ENCODE measurements around the gene TMEM132D. TPM values are rescaled to one million over a fixed set of nuclear protein-coding genes. Genes with fewer than 3 reads are reported as not detected.

TMEM132D gene
- total RNA-seq, 1 experiment from 2014 or later = not detected

DNA sequence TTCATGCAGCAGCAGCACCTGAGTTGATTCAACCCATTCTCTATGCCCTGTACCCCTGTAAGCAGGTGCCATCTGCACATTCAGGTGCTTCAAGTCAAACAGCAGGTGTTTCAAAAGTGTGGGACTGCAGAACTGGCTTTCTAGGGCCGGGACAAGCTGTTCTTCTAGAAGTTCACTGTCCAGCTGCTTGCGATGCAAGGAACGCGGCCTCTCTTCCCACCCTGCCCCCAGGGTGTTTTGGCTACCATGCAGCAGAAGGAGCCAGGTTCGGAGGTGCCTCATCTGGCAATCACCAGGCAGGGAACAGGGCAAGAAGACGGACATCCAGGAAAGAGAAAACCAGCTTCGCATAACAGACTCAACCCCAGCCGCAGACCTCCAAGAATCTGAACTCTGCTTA is 35.2 kb downstream of the TMEM132D start:
- no peak overlapping the region for H3K4me2 ChIP-seq (ENCODE audit: low read depth, low read length, poor library complexity, severe bottlenecking)
- H3K79me2 ChIP-seq (ENCODE audit: low read length) = no peaks in the 10 kb centered on the region
- H3K9me3 ChIP-seq (ENCODE audit: low read length) = 0 out of 2 replicates have a peak, but pooled peaks cover 3% of the 10 kb centered on the region
- H3K27ac ChIP-seq (ENCODE audit: low read length) = no peak overlapping the region
- H4K20me1 ChIP-seq (ENCODE audit: insufficient read depth, low read depth, low read length) = no peaks in the 10 kb centered on the region
- DNase-seq = no peak
- H3K36me3 ChIP-seq (ENCODE audit: insufficient read depth, low read length) = no peaks in the 10 kb centered on the region
- no peaks in the 10 kb centered on the region for H3K27me3 ChIP-seq (ENCODE audit: low read length)
- H3K9me2 ChIP-seq (replicated peaks; ENCODE audit: insufficient read depth, low read length) = no peaks in the 10 kb centered on the region
- no peaks in the 10 kb centered on the region for H3K4me1 ChIP-seq (ENCODE audit: low read length)
- no peak overlapping the region for H2AFZ ChIP-seq (ENCODE audit: low read length)
- no peak overlapping the region for H3K4me3 ChIP-seq (ENCODE audit: low read length)
- no peak overlapping the region for H3K9ac ChIP-seq (ENCODE audit: low read length)

DNA sequence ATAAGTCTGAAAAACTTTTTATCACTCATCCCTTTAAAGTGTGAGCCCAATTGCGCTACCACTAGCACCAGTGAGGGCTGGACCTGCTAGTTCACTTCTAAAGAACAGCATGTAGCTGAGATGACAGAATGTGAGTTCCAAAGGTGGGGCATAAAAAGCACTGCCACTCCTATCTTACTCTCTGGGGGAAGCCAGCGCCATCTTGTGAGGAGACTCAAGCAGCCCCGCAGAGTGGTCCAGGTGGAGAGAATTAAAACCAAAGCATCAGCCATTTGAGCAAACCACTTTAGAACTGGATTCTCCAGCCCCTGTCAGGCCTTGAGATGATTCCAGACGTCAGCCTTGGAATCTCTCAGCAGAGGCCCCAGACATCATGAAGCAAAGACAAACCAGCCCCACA is 39.9 kb downstream of the TMEM132D start:
- H3K4me3 ChIP-seq (ENCODE audit: low read length) = no peak overlapping the region
- H3K4me2 ChIP-seq (ENCODE audit: low read depth, low read length, poor library complexity, severe bottlenecking) = no peak overlapping the region
- DNase-seq = no peak
- H3K79me2 ChIP-seq (ENCODE audit: low read length) = no peaks in the 10 kb centered on the region
- H3K9me2 ChIP-seq (replicated peaks; ENCODE audit: insufficient read depth, low read length) = no peaks in the 10 kb centered on the region
- no peaks in the 10 kb centered on the region for H3K36me3 ChIP-seq (ENCODE audit: insufficient read depth, low read length)
- H3K9ac ChIP-seq (ENCODE audit: low read length) = no peak overlapping the region
- H3K27ac ChIP-seq (ENCODE audit: low read length) = no peak overlapping the region
- H3K27me3 ChIP-seq (ENCODE audit: low read length) = no peaks in the 10 kb centered on the region
- no peaks in the 10 kb centered on the region for H3K4me1 ChIP-seq (ENCODE audit: low read length)
- 0 out of 2 replicates have a peak, but pooled peaks cover 3% of the 10 kb centered on the region for H3K9me3 ChIP-seq (ENCODE audit: low read length)
- no peak overlapping the region for H2AFZ ChIP-seq (ENCODE audit: low read length)
- no peaks in the 10 kb centered on the region for H4K20me1 ChIP-seq (ENCODE audit: insufficient read depth, low read depth, low read length)

DNA sequence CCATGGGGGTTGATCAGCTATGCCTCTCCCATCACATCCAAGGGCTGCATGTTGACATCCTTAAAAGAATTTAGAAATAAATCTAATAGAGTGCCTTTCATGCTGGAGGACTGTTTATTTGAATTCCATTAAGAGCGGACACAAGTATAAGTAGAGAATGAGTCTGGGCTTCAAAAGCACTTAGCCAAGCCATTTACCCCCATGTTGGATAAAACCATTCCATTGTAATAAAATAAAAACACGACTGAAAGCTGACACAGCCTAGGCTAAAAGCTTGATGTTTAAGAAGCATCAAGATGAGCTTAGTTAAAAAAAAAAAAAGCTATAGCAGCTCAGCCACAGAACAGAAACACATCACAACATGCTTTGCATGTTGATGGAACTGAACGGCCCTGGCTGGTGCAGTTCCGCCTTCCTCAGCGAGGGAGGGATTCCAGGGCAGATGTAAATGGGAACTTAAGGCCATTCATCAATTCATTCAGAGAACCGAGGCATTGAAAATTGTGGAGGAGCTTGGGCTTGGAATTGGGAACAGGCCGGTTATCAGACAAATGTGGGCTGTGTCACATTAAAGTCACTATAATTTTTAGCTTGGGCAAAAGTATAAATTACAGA is 41.2 kb downstream of the TMEM132D start:
- H2AFZ ChIP-seq (ENCODE audit: low read length) = no peak overlapping the region
- DNase-seq = no peak
- H4K20me1 ChIP-seq (ENCODE audit: insufficient read depth, low read depth, low read length) = no peaks in the 10 kb centered on the region
- 0 out of 2 replicates have a peak, but pooled peaks cover 3% of the 10 kb centered on the region for H3K9me3 ChIP-seq (ENCODE audit: low read length)
- H3K9ac ChIP-seq (ENCODE audit: low read length) = no peak overlapping the region
- no peaks in the 10 kb centered on the region for H3K9me2 ChIP-seq (replicated peaks; ENCODE audit: insufficient read depth, low read length)
- no peaks in the 10 kb centered on the region for H3K27me3 ChIP-seq (ENCODE audit: low read length)
- H3K79me2 ChIP-seq (ENCODE audit: low read length) = no peaks in the 10 kb centered on the region
- H3K4me3 ChIP-seq (ENCODE audit: low read length) = no peak overlapping the region
- no peak overlapping the region for H3K27ac ChIP-seq (ENCODE audit: low read length)
- no peaks in the 10 kb centered on the region for H3K4me1 ChIP-seq (ENCODE audit: low read length)
- no peak overlapping the region for H3K4me2 ChIP-seq (ENCODE audit: low read depth, low read length, poor library complexity, severe bottlenecking)
- H3K36me3 ChIP-seq (ENCODE audit: insufficient read depth, low read length) = no peaks in the 10 kb centered on the region

DNA sequence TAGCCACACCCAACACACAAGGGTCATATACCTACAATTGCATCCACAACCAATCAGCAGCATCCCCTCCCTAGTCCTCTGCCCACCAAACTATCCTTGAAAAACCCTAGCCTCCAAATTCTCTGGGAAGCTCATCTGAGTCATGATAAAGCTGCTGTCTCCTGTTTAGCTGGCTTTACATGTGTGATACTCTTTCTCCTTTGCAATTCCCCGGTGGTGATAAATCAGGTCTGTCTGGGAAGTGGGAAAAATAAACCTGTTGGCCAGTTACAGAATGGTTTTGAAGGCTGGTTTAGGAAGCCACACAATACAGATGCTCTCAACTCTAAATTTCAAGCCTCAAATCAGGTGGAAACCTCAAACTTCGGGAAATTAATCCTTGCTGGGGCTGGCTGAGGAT is 41.9 kb downstream of the TMEM132D start:
- Histone ChIP-seq H3K9me3 (ENCODE audit: low read length) (0 out of 2 replicates have a peak, but pooled peaks cover 3% of the 10 kb centered on the region), H3K4me3 (ENCODE audit: low read length) (no peak overlapping the region), H3K9me2 (replicated peaks; ENCODE audit: insufficient read depth, low read length) (no peaks in the 10 kb centered on the region), H2AFZ (ENCODE audit: low read length) (no peak overlapping the region), H4K20me1 (ENCODE audit: insufficient read depth, low read depth, low read length) (no peaks in the 10 kb centered on the region), H3K27ac (ENCODE audit: low read length) (no peak overlapping the region), H3K36me3 (ENCODE audit: insufficient read depth, low read length) (no peaks in the 10 kb centered on the region), H3K9ac (ENCODE audit: low read length) (no peak overlapping the region), H3K4me1 (ENCODE audit: low read length) (no peaks in the 10 kb centered on the region), H3K4me2 (ENCODE audit: low read depth, low read length, poor library complexity, severe bottlenecking) (no peak overlapping the region), H3K27me3 (ENCODE audit: low read length) (no peaks in the 10 kb centered on the region), H3K79me2 (ENCODE audit: low read length) (no peaks in the 10 kb centered on the region)
- DNase-seq = no peak

DNA sequence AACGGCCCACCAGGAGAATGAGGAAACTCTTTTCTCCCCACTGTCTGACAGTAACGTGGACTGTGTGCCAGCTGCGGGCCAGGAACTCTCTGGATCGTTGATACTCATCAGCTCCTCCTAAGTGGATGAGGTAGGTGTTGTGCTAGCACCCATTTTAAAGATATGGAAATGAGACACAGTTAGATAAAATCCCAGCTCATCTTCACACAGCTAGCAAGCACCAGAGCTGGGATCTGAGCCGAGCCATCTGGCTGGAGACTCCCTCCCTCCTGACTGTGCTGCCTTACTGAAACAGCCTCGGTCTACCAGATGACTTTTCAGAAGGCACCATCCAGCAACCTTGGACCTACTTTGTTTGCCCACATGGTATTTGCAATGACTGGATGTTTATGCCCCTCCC is 49.2 kb downstream of the TMEM132D start:
- no peaks in the 10 kb centered on the region for H3K79me2 ChIP-seq (ENCODE audit: low read length)
- H3K4me3 ChIP-seq (ENCODE audit: low read length) = no peak overlapping the region
- no peaks in the 10 kb centered on the region for H3K27me3 ChIP-seq (ENCODE audit: low read length)
- H3K9ac ChIP-seq (ENCODE audit: low read length) = no peak overlapping the region
- H3K9me3 ChIP-seq (ENCODE audit: low read length) = no peaks in the 10 kb centered on the region
- H3K4me2 ChIP-seq (ENCODE audit: low read depth, low read length, poor library complexity, severe bottlenecking) = no peak overlapping the region
- no peaks in the 10 kb centered on the region for H4K20me1 ChIP-seq (ENCODE audit: insufficient read depth, low read depth, low read length)
- no peak for DNase-seq
- H3K36me3 ChIP-seq (ENCODE audit: insufficient read depth, low read length) = no peaks in the 10 kb centered on the region
- no peak overlapping the region for H3K27ac ChIP-seq (ENCODE audit: low read length)
- no peak overlapping the region for H2AFZ ChIP-seq (ENCODE audit: low read length)
- H3K4me1 ChIP-seq (ENCODE audit: low read length) = no peaks in the 10 kb centered on the region
- H3K9me2 ChIP-seq (replicated peaks; ENCODE audit: insufficient read depth, low read length) = no peaks in the 10 kb centered on the region

DNA sequence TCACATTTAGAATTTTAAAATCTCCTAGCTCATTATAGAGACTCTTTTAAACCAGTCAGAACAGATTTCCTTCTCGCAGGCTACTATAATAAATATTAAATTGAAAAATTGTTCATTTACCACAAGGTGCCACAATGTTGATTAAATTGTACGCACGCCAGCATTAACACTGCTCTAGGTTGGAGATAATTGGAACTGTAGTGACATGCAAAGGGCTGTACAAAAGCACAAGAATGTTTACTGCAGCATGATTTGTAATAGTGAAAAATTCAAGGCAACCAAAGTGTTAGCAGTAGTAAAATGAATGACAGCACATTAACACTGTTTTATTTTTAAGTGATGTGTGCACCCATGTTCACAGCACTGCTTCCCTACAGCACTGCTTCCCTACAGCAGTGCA is 52.5 kb downstream of the TMEM132D start:
- Histone ChIP-seq H3K4me1 (ENCODE audit: low read length) (no peaks in the 10 kb centered on the region), H3K9me3 (ENCODE audit: low read length) (no peaks in the 10 kb centered on the region; the same call in 1 of the 2 replicates), H4K20me1 (ENCODE audit: insufficient read depth, low read depth, low read length) (no peaks in the 10 kb centered on the region), H3K36me3 (ENCODE audit: insufficient read depth, low read length) (no peaks in the 10 kb centered on the region), H3K79me2 (ENCODE audit: low read length) (no peaks in the 10 kb centered on the region), H3K27me3 (ENCODE audit: low read length) (no peaks in the 10 kb centered on the region), H2AFZ (ENCODE audit: low read length) (no peak overlapping the region), H3K9me2 (replicated peaks; ENCODE audit: insufficient read depth, low read length) (no peaks in the 10 kb centered on the region; the same call in 1 of the 2 replicates), H3K4me3 (ENCODE audit: low read length) (no peak overlapping the region), H3K9ac (ENCODE audit: low read length) (no peak overlapping the region), H3K27ac (ENCODE audit: low read length) (no peak overlapping the region), H3K4me2 (ENCODE audit: low read depth, low read length, poor library complexity, severe bottlenecking) (no peak overlapping the region)
- DNase-seq = no peak

DNA sequence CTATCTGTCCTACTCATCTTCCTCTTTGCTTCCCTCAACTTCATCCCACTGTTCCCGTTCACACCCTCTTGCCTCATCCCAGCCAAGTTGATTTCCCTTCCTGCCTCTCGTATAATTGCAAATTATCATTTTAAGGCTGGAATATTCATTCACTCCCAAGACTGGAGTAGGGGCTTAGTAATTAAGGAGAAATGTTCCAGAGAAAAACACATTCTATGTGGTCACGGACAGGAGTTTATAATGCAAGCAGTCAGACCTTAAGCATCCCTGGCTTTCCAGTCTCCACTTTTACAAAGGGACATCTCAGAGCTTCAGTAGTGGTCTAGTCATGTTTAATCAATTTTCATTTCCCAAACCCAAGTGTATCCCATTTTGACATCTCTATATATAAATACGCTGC is 54.9 kb downstream of the TMEM132D start:
- no peaks in the 10 kb centered on the region; the same call in 1 of the 2 replicates for H3K9me2 ChIP-seq (replicated peaks; ENCODE audit: insufficient read depth, low read length)

DNA sequence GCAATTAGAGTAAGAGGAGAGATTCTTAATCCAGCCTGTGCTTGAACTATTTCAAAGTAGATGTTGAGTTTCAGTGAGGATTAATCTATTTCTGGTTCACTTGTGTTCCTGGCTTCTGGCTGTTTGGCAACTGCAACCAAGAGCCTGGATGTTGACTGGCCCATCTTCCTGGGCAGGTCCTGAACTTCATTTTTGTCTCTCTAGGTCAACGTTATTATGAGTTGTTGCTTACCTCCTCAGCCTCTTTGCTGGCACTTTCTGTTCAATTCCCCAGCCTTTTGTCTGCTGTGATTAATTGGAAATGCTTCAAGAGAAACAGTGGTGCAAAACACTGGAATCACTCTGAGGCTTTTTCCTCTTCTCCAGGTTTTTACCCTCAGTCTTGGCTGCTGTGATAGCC is 56.8 kb downstream of the TMEM132D start:
- no peak for DNase-seq
- Histone ChIP-seq H3K9me3 (ENCODE audit: low read length) (no peaks in the 10 kb centered on the region; the same call in 1 of the 2 replicates), H3K4me2 (ENCODE audit: low read depth, low read length, poor library complexity, severe bottlenecking) (no peak overlapping the region), H3K9me2 (replicated peaks; ENCODE audit: insufficient read depth, low read length) (no peaks in the 10 kb centered on the region; the same call in 1 of the 2 replicates), H3K79me2 (ENCODE audit: low read length) (no peaks in the 10 kb centered on the region), H3K4me1 (ENCODE audit: low read length) (no peaks in the 10 kb centered on the region), H3K36me3 (ENCODE audit: insufficient read depth, low read length) (no peaks in the 10 kb centered on the region), H3K4me3 (ENCODE audit: low read length) (no peak overlapping the region), H3K9ac (ENCODE audit: low read length) (no peak overlapping the region), H3K27ac (ENCODE audit: low read length) (no peak overlapping the region), H2AFZ (ENCODE audit: low read length) (no peak overlapping the region), H3K27me3 (ENCODE audit: low read length) (no peaks in the 10 kb centered on the region), H4K20me1 (ENCODE audit: insufficient read depth, low read depth, low read length) (no peaks in the 10 kb centered on the region)

More for the DNA sequence above, 54.9 kb downstream of the TMEM132D start:
- DNase-seq = no peak
- Histone ChIP-seq H3K4me1 (ENCODE audit: low read length) (no peaks in the 10 kb centered on the region), H3K4me2 (ENCODE audit: low read depth, low read length, poor library complexity, severe bottlenecking) (no peak overlapping the region), H3K79me2 (ENCODE audit: low read length) (no peaks in the 10 kb centered on the region), H2AFZ (ENCODE audit: low read length) (no peak overlapping the region), H3K36me3 (ENCODE audit: insufficient read depth, low read length) (no peaks in the 10 kb centered on the region), H3K27ac (ENCODE audit: low read length) (no peak overlapping the region), H3K9ac (ENCODE audit: low read length) (no peak overlapping the region), H4K20me1 (ENCODE audit: insufficient read depth, low read depth, low read length) (no peaks in the 10 kb centered on the region), H3K4me3 (ENCODE audit: low read length) (no peak overlapping the region), H3K27me3 (ENCODE audit: low read length) (no peaks in the 10 kb centered on the region), H3K9me3 (ENCODE audit: low read length) (no peaks in the 10 kb centered on the region; the same call in 1 of the 2 replicates)

All from Karpas-422 (cell line).